Measurements from ENCODE around the gene OTUD7B. TPM values are rescaled to one million over a fixed set of nuclear protein-coding genes. Genes with fewer than 3 reads are reported as not detected.

The OTUD7B gene
- total and polyA plus RNA-seq, 10 of the 15 experiments (the other 5 are each of a cell fraction or from before 2014, with no cell fraction given): 1.7 to 24.9 (median 6.6) TPM

GRCh38 chr1:149916898-149917252 lies 93.7 kb downstream of the OTUD7B start:
- Histone ChIP-seq H3K9ac (ENCODE audit: control insufficient read depth, insufficient read depth, low read length) (no peak overlapping the region), H3K79me2 (ENCODE audit: control insufficient read depth, insufficient read depth, low read length) (no peaks in the 10 kb centered on the region)
- no TSS peak for BruUV-seq (replicated peaks)

More at GRCh38 chr1:149916898-149917252, 93.7 kb downstream of the OTUD7B start:
- Histone ChIP-seq H3K4me3 (no peak overlapping the region; the same call in 1 of the 2 replicates), H3K36me3 (ENCODE audit: control insufficient read depth in 2 of 2, insufficient read depth in 2 of 2, low read length in 1 of 2) (no peaks in the 10 kb centered on the region), H3K27ac (ENCODE audit: control insufficient read depth, insufficient read depth) (no peak overlapping the region), H3K4me1 (ENCODE audit: control insufficient read depth, insufficient read depth, low read length) (peaks cover 10% of the 10 kb centered on the region; the same call in 1 of the 2 replicates), H2AFZ (ENCODE audit: control insufficient read depth, low read depth, low read length) (0 out of 2 replicates have a peak overlapping the region, but pooled peaks have one; percentile 19), H3K27me3 (replicated peaks in 1 of 2; ENCODE audit: control insufficient read depth in 2 of 2, insufficient read depth in 2 of 2, low read length in 1 of 2) (peaks cover 0 to 3% of the 10 kb centered on the region in 2 experiments; a peak in 2 of 4 replicates), H3K9me3 (replicated peaks; ENCODE audit: control insufficient read depth, insufficient read depth, low read length) (no peaks in the 10 kb centered on the region), H3K4me2 (ENCODE audit: control insufficient read depth, insufficient read depth) (peak overlapping the region; percentile 12; the same call in 1 of the 2 replicates), H4K20me1 (ENCODE audit: control insufficient read depth, insufficient read depth) (no peaks in the 10 kb centered on the region)
- ChIA-PET CTCF (no interaction called here), SMC1A (ENCODE audit: uncharacterized antibody, unreplicated experiment) (no interaction called here), RAD21 (ENCODE audit: unreplicated experiment) (no interaction called here), POLR2A (interaction anchor here (0.9 kb wide), 1 partner anchor 11 kb away, joined by 4 read pairs; no protein-coding TSS in a partner anchor)
- WGBS (ENCODE audit: insufficient coverage, insufficient replicate concordance, low lambda C conversion rate, missing lambda C conversion rate): 2% methylated on average over 8 of the region's 10 CpGs
- TF ChIP-seq CEBPB (IDR thresholded peaks at IDR 0.05; ENCODE audit: borderline replicate concordance in 1 of 2, low read depth in 2 of 2, low read length in 2 of 2) (no peak), BACH1 (IDR thresholded peaks at IDR 0.05; ENCODE audit: borderline replicate concordance) (no peak), HDGF (IDR thresholded peaks at IDR 0.05) (no peak), USF2 (IDR thresholded peaks at IDR 0.05; ENCODE audit: borderline replicate concordance, low read depth, low read length) (no peak), NFYB (IDR thresholded peaks at IDR 0.05; ENCODE audit: insufficient read depth, low read depth, low read length) (no peak), SIN3A (IDR thresholded peaks at IDR 0.05; ENCODE audit: low read depth, low read length) (no peak), TCF7 (IDR thresholded peaks at IDR 0.05; ENCODE audit: borderline replicate concordance) (no peak), HCFC1 (IDR thresholded peaks at IDR 0.05; ENCODE audit: low read length) (no peak), TBL1XR1 (IDR thresholded peaks at IDR 0.05; ENCODE audit: low read depth, low read length) (no peak), RELA (IDR thresholded peaks at IDR 0.05; ENCODE audit: borderline replicate concordance, partially characterized antibody) (no peak), CEBPZ (IDR thresholded peaks at IDR 0.05; ENCODE audit: low read depth, low read length) (no peak), SP1 (IDR thresholded peaks at IDR 0.05; ENCODE audit: low read depth, low read length) (no peak)
- in situ Hi-C loops (cut with MboI) (no loop called here), intact Hi-C loops (cut with micrococcal nuclease; ENCODE audit: unreplicated experiment) (no loop called here)
- ATAC-seq: no peak
- no peak for DNase-seq (ENCODE audit: low read depth, low spot score)
- no peak for FAIRE-seq
